Uterus (tissue), 4 donors: ENCODE data around the gene YWHAH. TPM values are rescaled to one million over a fixed set of nuclear protein-coding genes. Genes with fewer than 3 reads are reported as not detected.

Experiments used
- DNase-seq, 2 donors: peaks; one replicate each; pipeline ENCODE4 v3.0.0-alpha.2; 2019 to 2020
- H3K27ac ChIP-seq, 2 donors: fragments of 200-600 bp; sonication (generic); 1 replicate in 1 of 2; 2 replicates in 1 of 2; pipeline ENCODE4 v1.5.1; 2016 to 2018
- H3K27me3 ChIP-seq, 2 donors: fragments of 200-600 bp; sonication (generic); one replicate each; pipeline ENCODE4 v1.5.1; 2018 to 2019; ENCODE audit warnings: control low read depth in 1 of 2
- H3K36me3 ChIP-seq, 2 donors: fragments of 200-600 bp; sonication (generic); one replicate each; pipeline ENCODE4 v1.5.1; 2019; ENCODE audit warnings: control low read depth in 1 of 2
- H3K4me1 ChIP-seq, 2 donors: fragments of 200-600 bp; sonication (generic); one replicate each; pipeline ENCODE4 v1.5.1; 2018 to 2019; ENCODE audit warnings: control low read depth in 1 of 2
- H3K4me3 ChIP-seq, 2 donors: fragments of 200-600 bp; sonication (generic); 1 replicate in 1 of 2; 2 replicates in 1 of 2; pipeline ENCODE4 v1.5.1; 2018 to 2019; ENCODE audit warnings: mild to moderate bottlenecking in 1 of 2
- H3K9me3 ChIP-seq, 2 donors: fragments of 200-600 bp; sonication (generic); one replicate each; pipeline ENCODE4 v1.5.1; 2019; ENCODE audit warnings: control low read depth in 1 of 2
- POLR2A ChIP-seq, 2 donors: fragments of 450-650 bp; IDR thresholded peaks; one replicate each; pipeline ENCODE4 v1.6.1; 2016; ENCODE audit warnings: antibody characterized with exemption in 2 of 2, mild to moderate bottlenecking in 1 of 2, moderate library complexity in 1 of 2
- intact Hi-C: fragments of 100-400 bp; cut with DNase I; formaldehyde crosslinking; loops from one replicate; pipeline ENCODE4 v1.15.1; 2023; ENCODE audit warnings: low total_unique reads
- total RNA-seq, 4 donors: library from RNA; depleted of rRNA in 3 of 4; stranded (reverse); fragments of >200 nt in 3 of 4; gene quantifications; one replicate each; pipeline versions ENCODE4 v1.1.0 to v1.2.4, GENCODE V29; 2014 to 2023
- TF ChIP-seq, protein P1 (sequence below), 4 experiments: fragments of 200-600 bp in 2 of 4; fragments of 450-650 bp in 2 of 4; sonication (generic) in 2 of 4; IDR thresholded peaks; one replicate each; pipeline ENCODE4 v1.5.1; 2016 to 2019; ENCODE audit warnings: antibody characterized with exemption in 4 of 4, mild to moderate bottlenecking in 2 of 4, moderate library complexity in 1 of 4
- donor health status: DM: yes; HTN: yes; CAD: no.

YWHAH gene
- total RNA-seq, 4 donors from 2014 or later: 37.1 to 209 (median 101) TPM

GRCh38 chr22:31927562-31927961 is 16.8 kb upstream of the YWHAH start:
- no peaks in the 10 kb centered on the region for H3K9me3 ChIP-seq
- DNase-seq: no peak
- H3K4me3 ChIP-seq: no peak overlapping the region
- H3K27me3 ChIP-seq: no peaks in the 10 kb centered on the region
- no peak overlapping the region for H3K27ac ChIP-seq
- intact Hi-C loops: no loop called here
- TF ChIP-seq, protein P1, sequence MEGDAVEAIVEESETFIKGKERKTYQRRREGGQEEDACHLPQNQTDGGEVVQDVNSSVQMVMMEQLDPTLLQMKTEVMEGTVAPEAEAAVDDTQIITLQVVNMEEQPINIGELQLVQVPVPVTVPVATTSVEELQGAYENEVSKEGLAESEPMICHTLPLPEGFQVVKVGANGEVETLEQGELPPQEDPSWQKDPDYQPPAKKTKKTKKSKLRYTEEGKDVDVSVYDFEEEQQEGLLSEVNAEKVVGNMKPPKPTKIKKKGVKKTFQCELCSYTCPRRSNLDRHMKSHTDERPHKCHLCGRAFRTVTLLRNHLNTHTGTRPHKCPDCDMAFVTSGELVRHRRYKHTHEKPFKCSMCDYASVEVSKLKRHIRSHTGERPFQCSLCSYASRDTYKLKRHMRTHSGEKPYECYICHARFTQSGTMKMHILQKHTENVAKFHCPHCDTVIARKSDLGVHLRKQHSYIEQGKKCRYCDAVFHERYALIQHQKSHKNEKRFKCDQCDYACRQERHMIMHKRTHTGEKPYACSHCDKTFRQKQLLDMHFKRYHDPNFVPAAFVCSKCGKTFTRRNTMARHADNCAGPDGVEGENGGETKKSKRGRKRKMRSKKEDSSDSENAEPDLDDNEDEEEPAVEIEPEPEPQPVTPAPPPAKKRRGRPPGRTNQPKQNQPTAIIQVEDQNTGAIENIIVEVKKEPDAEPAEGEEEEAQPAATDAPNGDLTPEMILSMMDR (IDR thresholded peaks at IDR 0.05): no peak
- no peak for TF ChIP-seq POLR2A (IDR thresholded peaks at IDR 0.05)
- H3K36me3 ChIP-seq: no peaks in the 10 kb centered on the region
- H3K4me1 ChIP-seq: no peaks in the 10 kb centered on the region

DNA sequence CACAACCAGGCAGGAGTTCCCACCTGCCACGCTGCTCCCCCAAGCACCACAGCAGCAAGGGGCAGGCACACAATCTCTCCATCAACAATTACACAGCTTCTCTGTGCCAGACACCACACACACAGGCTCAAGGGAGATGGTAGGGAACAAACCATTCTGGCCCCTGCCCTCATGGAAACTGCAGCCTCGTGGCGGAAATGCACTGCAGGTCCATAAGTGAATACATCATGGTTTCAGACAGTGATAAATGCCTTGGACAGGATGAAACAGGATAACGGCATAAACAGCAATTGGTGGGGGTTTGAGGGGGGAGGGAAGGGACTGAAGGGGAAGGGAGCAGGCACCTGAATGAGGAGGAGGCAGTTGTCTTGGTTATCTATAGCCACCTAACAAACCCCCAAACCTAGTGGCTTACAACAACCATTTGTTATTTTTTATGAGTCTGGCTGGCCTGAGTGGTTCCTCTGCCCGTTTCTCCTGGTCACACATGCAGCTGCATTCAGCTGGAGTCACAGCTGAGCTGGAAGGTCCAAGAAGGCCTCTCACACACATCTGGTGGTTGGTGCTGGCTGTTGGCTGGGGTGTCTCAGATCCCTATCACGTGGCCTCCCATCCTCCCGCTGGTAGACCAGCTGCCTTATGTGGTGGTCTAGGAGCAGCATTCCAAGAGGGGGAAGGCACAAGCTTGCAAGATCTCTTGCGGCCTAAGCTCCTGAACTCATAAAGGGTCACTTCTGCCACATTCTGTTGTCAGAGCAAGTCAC is 15.0 kb upstream of the YWHAH start:
- Histone ChIP-seq H3K4me1 (no peaks in the 10 kb centered on the region), H3K36me3 (no peaks in the 10 kb centered on the region), H3K9me3 (no peaks in the 10 kb centered on the region), H3K27ac (no peak overlapping the region), H3K4me3 (no peak overlapping the region), H3K27me3 (no peaks in the 10 kb centered on the region)
- DNase-seq: no peak
- intact Hi-C loops: no loop called here
- TF ChIP-seq, protein P1 (IDR thresholded peaks at IDR 0.05): no peak
- no peak for TF ChIP-seq POLR2A (IDR thresholded peaks at IDR 0.05)

GRCh38 chr22:31932863-31933262 is 11.5 kb upstream of the YWHAH start:
- intact Hi-C loops: no loop called here
- no peaks in the 10 kb centered on the region for H3K27me3 ChIP-seq
- H3K36me3 ChIP-seq: no peaks in the 10 kb centered on the region
- H3K4me1 ChIP-seq: no peaks in the 10 kb centered on the region
- TF ChIP-seq, protein P1 (IDR thresholded peaks at IDR 0.05): no peak
- TF ChIP-seq POLR2A (IDR thresholded peaks at IDR 0.05): no peak
- no peak overlapping the region for H3K4me3 ChIP-seq
- no peak for DNase-seq
- no peaks in the 10 kb centered on the region for H3K9me3 ChIP-seq
- no peak overlapping the region for H3K27ac ChIP-seq

DNA sequence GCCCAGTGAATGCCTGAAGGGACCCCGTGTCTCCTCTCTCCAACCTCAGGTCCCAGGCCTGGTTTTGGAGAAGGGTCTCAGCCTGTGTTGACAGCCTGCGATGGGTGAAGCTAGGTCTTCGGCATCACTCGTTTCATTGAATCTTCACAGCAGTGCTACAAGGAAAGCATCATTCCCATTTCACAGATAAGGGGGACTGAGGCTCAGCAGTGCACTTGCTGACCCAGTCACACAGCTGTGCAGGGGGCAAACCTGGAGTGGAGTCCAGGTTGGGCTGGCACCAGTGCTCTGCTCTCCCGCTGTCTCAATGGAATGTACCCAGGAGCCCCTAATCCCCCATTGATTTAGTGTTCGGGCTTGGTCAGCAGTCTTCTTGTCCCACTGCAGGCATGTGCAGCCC is 10.9 kb upstream of the YWHAH start:
- no peak for TF ChIP-seq POLR2A (IDR thresholded peaks at IDR 0.05)
- TF ChIP-seq, protein P1 (IDR thresholded peaks at IDR 0.05): no peak
- intact Hi-C loops: no loop called here

GRCh38 chr22:31933816-31934482 is 10.4 kb upstream of the YWHAH start:
- TF ChIP-seq, protein P1 (IDR thresholded peaks at IDR 0.05): no peak
- no peak for TF ChIP-seq POLR2A (IDR thresholded peaks at IDR 0.05)
- Histone ChIP-seq H3K27ac (no peak overlapping the region), H3K4me3 (no peak overlapping the region), H3K27me3 (no peaks in the 10 kb centered on the region), H3K4me1 (no peaks in the 10 kb centered on the region), H3K9me3 (no peaks in the 10 kb centered on the region), H3K36me3 (no peaks in the 10 kb centered on the region)
- no peak for DNase-seq
- intact Hi-C loops: no loop called here

More for the DNA sequence above, 10.9 kb upstream of the YWHAH start:
- H3K27me3 ChIP-seq: no peaks in the 10 kb centered on the region
- H3K27ac ChIP-seq: no peak overlapping the region
- H3K4me1 ChIP-seq: no peaks in the 10 kb centered on the region
- DNase-seq: no peak
- H3K4me3 ChIP-seq: no peak overlapping the region
- H3K9me3 ChIP-seq: no peaks in the 10 kb centered on the region
- H3K36me3 ChIP-seq: no peaks in the 10 kb centered on the region
